Calu3 (cell line): Measurements from ENCODE around the gene RPS6KA2. TPM values are rescaled to one million over a fixed set of nuclear protein-coding genes. Genes with fewer than 3 reads are reported as not detected.

Source experiments
- BruUV-seq: library from RNA; stranded (reverse); fragments of 400-500 nt; replicated peaks from 2 replicates; lab custom pipeline; 2021; lab: Mats Ljungman, UMichigan
- CTCF ChIA-PET: fragments of 300-600 bp; sonication (Branson Sonifier 250); formaldehyde crosslinking; loops from one replicate; lab custom pipeline; 2022; ENCODE audit warnings: antibody characterized with exemption; lab: Charles Lee
- DNase-seq: peaks from one replicate; pipeline ENCODE4 v3.0.0; 2022
- H3K27ac Mint-ChIP-seq: one replicate; pipeline ENCODE4 v1.8.0; 2022; ENCODE audit warnings: mixed read lengths; ENCODE audit not compliant: unreplicated experiment
- H3K27me3 Mint-ChIP-seq: one replicate; pipeline ENCODE4 v1.8.0; 2022; ENCODE audit warnings: mixed read lengths; ENCODE audit not compliant: unreplicated experiment
- H3K36me3 Mint-ChIP-seq: one replicate; pipeline ENCODE4 v1.8.0; 2022; ENCODE audit warnings: mild to moderate bottlenecking, moderate library complexity, mixed read lengths; ENCODE audit not compliant: insufficient read depth, unreplicated experiment
- H3K4me1 Mint-ChIP-seq: one replicate; pipeline ENCODE4 v1.8.0; 2022; ENCODE audit warnings: mild to moderate bottlenecking, low read depth, mixed read lengths; ENCODE audit not compliant: unreplicated experiment
- H3K4me3 Mint-ChIP-seq: one replicate; pipeline ENCODE4 v1.8.0; 2022; ENCODE audit warnings: mild to moderate bottlenecking, low read depth, moderate library complexity, mixed read lengths; ENCODE audit not compliant: unreplicated experiment
- H3K9me3 Mint-ChIP-seq: one replicate; pipeline ENCODE4 v1.8.0; 2022; ENCODE audit warnings: low read depth, mixed read lengths; ENCODE audit not compliant: unreplicated experiment
- CTCF ChIP-seq: fragments of 200-600 bp; IDR thresholded peaks from one replicate; pipeline ENCODE4 v1.8.0; 2022; ENCODE audit warnings: antibody characterized with exemption; ENCODE audit not compliant: unreplicated experiment
- intact Hi-C: fragments of 100-400 bp; cut with micrococcal nuclease; formaldehyde crosslinking; loops from one replicate; pipeline ENCODE4 v1.10.0; 2022; ENCODE audit not compliant: unreplicated experiment
- total RNA-seq: library from RNA; stranded (reverse); gene quantifications from 2 replicates; pipeline ENCODE4 v1.2.3, GENCODE V29; 2022

RPS6KA2 gene
- total RNA-seq, 1 experiment from 2014 or later = 41.3 TPM

GRCh38 chr6:166658792-166659150 is 31.7 kb upstream of the RPS6KA2 start:
- BruUV-seq = no TSS peak
- H3K27ac Mint-ChIP-seq = no peak overlapping the region
- H3K4me3 Mint-ChIP-seq = no peak overlapping the region
- CTCF ChIA-PET = no interaction called here
- no peaks in the 10 kb centered on the region for H3K4me1 Mint-ChIP-seq
- H3K36me3 Mint-ChIP-seq = no peaks in the 10 kb centered on the region
- no peaks in the 10 kb centered on the region for H3K9me3 Mint-ChIP-seq
- TF ChIP-seq CTCF = no peak
- intact Hi-C loops = no loop called here
- H3K27me3 Mint-ChIP-seq = peaks cover 12% of the 10 kb centered on the region
- DNase-seq = no peak

GRCh38 chr6:166658115-166658791 is 31.2 kb upstream of the RPS6KA2 start:
- no peak for DNase-seq
- intact Hi-C loops = no loop called here
- BruUV-seq = no TSS peak
- CTCF ChIA-PET = no interaction called here
- peaks cover 12% of the 10 kb centered on the region for H3K27me3 Mint-ChIP-seq
- no peak overlapping the region for H3K4me3 Mint-ChIP-seq
- H3K9me3 Mint-ChIP-seq = no peaks in the 10 kb centered on the region
- H3K36me3 Mint-ChIP-seq = no peaks in the 10 kb centered on the region
- TF ChIP-seq CTCF = no peak
- no peaks in the 10 kb centered on the region for H3K4me1 Mint-ChIP-seq
- H3K27ac Mint-ChIP-seq = no peak overlapping the region

- no peak for TF ChIP-seq CTCF
- Mint-ChIP-seq H3K9me3 (no peaks in the 10 kb centered on the region), H3K4me1 (no peaks in the 10 kb centered on the region), H3K4me3 (no peak overlapping the region), H3K27ac (no peak overlapping the region), H3K27me3 (peaks cover 4% of the 10 kb centered on the region), H3K36me3 (no peaks in the 10 kb centered on the region)
- BruUV-seq = no TSS peak
- CTCF ChIA-PET = interaction anchor here (0.7 kb wide), 1 partner anchor 782 kb away, joined by 3 read pairs; no protein-coding TSS in a partner anchor
- no peak for DNase-seq
- intact Hi-C loops = no loop called here
Measured at GRCh38 chr6:166657531-166657930, 30.5 kb upstream of the RPS6KA2 start.

GRCh38 chr6:166656230-166657151 is 29.4 kb upstream of the RPS6KA2 start:
- Mint-ChIP-seq H3K27me3 (no peaks in the 10 kb centered on the region), H3K27ac (no peak overlapping the region), H3K36me3 (no peaks in the 10 kb centered on the region), H3K4me1 (no peaks in the 10 kb centered on the region), H3K9me3 (no peaks in the 10 kb centered on the region), H3K4me3 (no peak overlapping the region)
- no TSS peak for BruUV-seq
- DNase-seq = no peak
- TF ChIP-seq CTCF = no peak
- CTCF ChIA-PET = no interaction called here
- intact Hi-C loops = no loop called here
